D721Med (cell line): Measurements from ENCODE around the gene INCENP.

Source experiments
- DNase-seq: peaks from one replicate; pipeline ENCODE4 v3.0.0; 2011; ENCODE audit warnings: low spot score; ENCODE audit not compliant: insufficient read length
- FAIRE-seq: peaks from 2 replicates; lab custom pipeline; 2011; peaks lifted over from hg19 to GRCh38; lab: Jason Lieb, UNC
- CTCF ChIP-seq: IDR thresholded peaks from 2 replicates; pipeline ENCODE4 v1.5.1; 2012; ENCODE audit warnings: mild to moderate bottlenecking, control low read depth; ENCODE audit not compliant: insufficient read depth; ENCODE audit errors: missing control alignments

Gene INCENP

DNA sequence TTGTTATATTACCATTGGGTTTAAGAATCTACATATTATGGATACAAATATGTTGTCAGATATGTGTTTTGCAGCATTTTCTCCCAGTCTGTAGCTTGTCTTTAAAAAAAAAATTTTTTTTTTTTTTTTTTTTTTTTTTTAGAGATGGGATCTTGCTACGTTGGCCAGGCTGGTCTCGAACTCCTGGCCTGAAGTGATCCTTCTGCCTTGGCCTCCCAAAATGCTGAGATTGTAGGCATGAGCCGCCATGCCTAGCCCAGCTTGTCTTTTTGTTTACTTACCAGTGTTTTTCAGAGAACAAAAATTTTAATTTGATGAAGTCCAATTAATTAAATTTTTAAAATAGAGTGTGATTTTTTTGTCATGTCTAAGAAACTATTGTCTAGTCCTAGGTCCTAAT, 29.8 kb downstream of the INCENP start:
- FAIRE-seq (no peak), DNase-seq (no peak)
- TF ChIP-seq CTCF, result no peak

DNA sequence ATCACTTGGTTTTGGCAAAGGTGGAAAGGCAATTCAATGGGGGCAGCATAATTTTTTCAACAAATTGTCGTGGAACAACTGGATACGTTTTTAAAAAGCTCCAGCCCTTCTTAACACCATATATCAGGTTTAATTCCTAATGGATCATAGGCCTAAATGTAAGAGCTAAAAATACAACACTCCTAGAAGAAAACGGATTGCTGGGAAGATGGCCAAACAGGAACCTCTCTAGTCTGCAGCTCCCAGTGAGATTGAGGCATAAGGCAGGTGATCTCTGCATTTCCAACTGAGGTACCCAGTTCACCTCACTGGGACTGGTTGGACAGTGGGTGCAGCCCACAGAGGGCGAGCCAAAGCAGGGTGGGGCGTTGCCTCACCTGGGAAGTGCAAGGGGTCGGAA, 33.8 kb downstream of the INCENP start:
- no peak for FAIRE-seq
- no peak for TF ChIP-seq CTCF
- no peak for DNase-seq

GRCh38 chr11:62166371-62166770, 42.6 kb downstream of the INCENP start:
- TF ChIP-seq CTCF, result no peak
- no peak for DNase-seq
- FAIRE-seq, result no peak

GRCh38 chr11:62169448-62169847, 45.6 kb downstream of the INCENP start:
- no peak for DNase-seq
- FAIRE-seq, result no peak
- TF ChIP-seq CTCF, result no peak

GRCh38 chr11:62169935-62170334, 46.1 kb downstream of the INCENP start:
- no peak for TF ChIP-seq CTCF
- FAIRE-seq, result no peak
- no peak for DNase-seq

DNA sequence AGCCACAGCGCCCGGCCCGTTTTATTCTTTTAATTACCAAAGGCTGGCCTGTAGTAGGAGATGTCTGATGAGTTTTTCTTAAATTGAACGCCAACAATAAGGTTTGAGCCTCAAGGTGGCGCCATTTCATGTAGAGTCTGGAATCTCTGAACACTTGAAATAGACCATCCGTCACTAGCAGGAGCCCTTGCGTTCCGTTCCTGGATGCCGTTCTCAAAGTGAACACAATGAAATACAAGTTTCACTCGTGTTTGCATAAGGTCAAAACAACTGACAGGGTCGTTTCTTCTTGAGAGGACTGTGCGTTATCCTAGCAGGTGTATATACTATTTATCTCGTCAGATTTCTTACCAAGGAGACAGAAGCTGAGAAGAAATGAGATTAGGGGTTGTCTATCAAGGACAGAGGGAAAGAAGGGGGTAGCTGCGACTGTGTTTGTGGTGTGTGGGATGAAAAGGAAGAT, 47.5 kb downstream of the INCENP start:
- DNase-seq (no peak), FAIRE-seq (peak; percentile 68)
- TF ChIP-seq CTCF, result peak; percentile 94

DNA sequence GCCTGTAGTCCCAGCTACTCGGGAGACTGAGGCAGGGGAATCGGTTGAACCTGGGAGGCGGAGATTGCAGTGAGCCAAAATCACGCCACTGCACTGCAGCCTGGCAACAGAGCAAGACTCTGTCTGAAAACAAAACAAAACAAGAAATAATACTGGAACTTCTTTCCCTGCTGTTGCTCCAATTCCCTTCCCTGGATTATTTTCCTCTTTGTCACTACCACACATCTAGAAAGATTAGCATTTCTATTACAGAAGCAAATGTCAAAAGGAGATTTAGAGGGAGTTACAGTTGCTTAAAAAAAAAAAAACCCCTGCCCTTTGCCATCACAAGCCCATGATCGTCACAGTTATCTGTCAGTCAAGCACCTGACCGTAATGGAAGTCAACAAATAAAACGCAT, 48.5 kb downstream of the INCENP start:
- DNase-seq, result no peak
- no peak for TF ChIP-seq CTCF
- no peak for FAIRE-seq
